SU-DHL-6 (cell line): ENCODE results near the gene CACNB3.

Experiments used
- H2AFZ ChIP-seq: fragments of 200-600 bp; sonication (generic); 2 replicates; pipeline ENCODE4 v1.6.1; 2014; ENCODE audit warnings: low read depth, mild to moderate bottlenecking, moderate library complexity, mixed read lengths, antibody characterized with exemption, low read length; ENCODE audit not compliant: severe bottlenecking
- H3F3A ChIP-seq: fragments of 200-600 bp; shearing (Covaris generic); 2 replicates; pipeline ENCODE4 v1.6.0; 2016; ENCODE audit warnings: antibody characterized with exemption, mild to moderate bottlenecking; ENCODE audit not compliant: insufficient read depth
- H3K27ac ChIP-seq: fragments of 200-600 bp; sonication (generic); 2 replicates; pipeline ENCODE4 v1.5.1; 2016; ENCODE audit warnings: low read depth, mild to moderate bottlenecking, low read length, moderate library complexity, mixed read lengths
- H3K27me3 ChIP-seq: fragments of 200-600 bp; sonication (generic), shearing (Covaris generic); 2 replicates; pipeline ENCODE4 v1.6.0; 2014; ENCODE audit warnings: mild to moderate bottlenecking, low read length
- H3K36me3 ChIP-seq: fragments of 200-600 bp; sonication (generic); 2 replicates; pipeline ENCODE4 v1.6.1; 2014; ENCODE audit warnings: mild to moderate bottlenecking, low read length, mixed read lengths
- H3K4me2 ChIP-seq: fragments of 300-600, 200-600 bp; shearing (Covaris generic), sonication (generic); 2 replicates; pipeline ENCODE4 v1.6.0; 2014; ENCODE audit warnings: low read length, low read depth, mild to moderate bottlenecking; ENCODE audit not compliant: poor library complexity, severe bottlenecking
- H3K4me3 ChIP-seq: fragments of 200-600 bp; sonication (generic); 2 replicates; pipeline ENCODE4 v1.5.1; 2014; ENCODE audit warnings: antibody characterized with exemption, low read length, mild to moderate bottlenecking, mixed read lengths; ENCODE audit not compliant: insufficient read depth, poor library complexity, severe bottlenecking
- H3K79me2 ChIP-seq: fragments of 200-600 bp; sonication (generic); 2 replicates; pipeline ENCODE4 v1.6.1; 2014; ENCODE audit warnings: mild to moderate bottlenecking, low read length, moderate library complexity; ENCODE audit not compliant: insufficient read depth
- H3K9ac ChIP-seq: fragments of 200-600 bp; sonication (generic); 2 replicates; pipeline ENCODE4 v1.7.0; 2014; ENCODE audit warnings: mild to moderate bottlenecking, low read length
- H3K9me2 ChIP-seq: fragments of 200-600 bp; sonication (generic); replicated peaks from 2 replicates; pipeline ENCODE4 v1.6.1; 2014; ENCODE audit warnings: low read length; ENCODE audit not compliant: insufficient read depth
- H3K9me3 ChIP-seq: fragments of 200-600 bp; sonication (generic); 2 replicates; pipeline ENCODE4 v1.6.1; 2014; ENCODE audit warnings: low read length, mixed read lengths; ENCODE audit not compliant: insufficient read depth
- H4K20me1 ChIP-seq: fragments of 200-600 bp; sonication (generic); 2 replicates; pipeline ENCODE4 v1.6.1; 2014; ENCODE audit warnings: low read depth, mild to moderate bottlenecking, antibody characterized with exemption, low read length, moderate library complexity, mixed read lengths
- EZH2phosphoT487 ChIP-seq: fragments of 200-600 bp; sonication (generic), shearing (Covaris generic); conservative IDR thresholded peaks from 2 replicates; pipeline ENCODE4 v1.6.1; 2018; ENCODE audit warnings: mild to moderate bottlenecking, antibody characterized with exemption, low read length, moderate library complexity, mixed read lengths
- TF ChIP-seq, protein P1 (sequence below): fragments of 200-600 bp; sonication (generic); IDR thresholded peaks from one replicate; pipeline ENCODE4 v1.5.1; 2017; ENCODE audit warnings: antibody characterized with exemption, mild to moderate bottlenecking, low read length, moderate library complexity; ENCODE audit not compliant: insufficient read depth, poor library complexity, severe bottlenecking

Gene CACNB3

DNA sequence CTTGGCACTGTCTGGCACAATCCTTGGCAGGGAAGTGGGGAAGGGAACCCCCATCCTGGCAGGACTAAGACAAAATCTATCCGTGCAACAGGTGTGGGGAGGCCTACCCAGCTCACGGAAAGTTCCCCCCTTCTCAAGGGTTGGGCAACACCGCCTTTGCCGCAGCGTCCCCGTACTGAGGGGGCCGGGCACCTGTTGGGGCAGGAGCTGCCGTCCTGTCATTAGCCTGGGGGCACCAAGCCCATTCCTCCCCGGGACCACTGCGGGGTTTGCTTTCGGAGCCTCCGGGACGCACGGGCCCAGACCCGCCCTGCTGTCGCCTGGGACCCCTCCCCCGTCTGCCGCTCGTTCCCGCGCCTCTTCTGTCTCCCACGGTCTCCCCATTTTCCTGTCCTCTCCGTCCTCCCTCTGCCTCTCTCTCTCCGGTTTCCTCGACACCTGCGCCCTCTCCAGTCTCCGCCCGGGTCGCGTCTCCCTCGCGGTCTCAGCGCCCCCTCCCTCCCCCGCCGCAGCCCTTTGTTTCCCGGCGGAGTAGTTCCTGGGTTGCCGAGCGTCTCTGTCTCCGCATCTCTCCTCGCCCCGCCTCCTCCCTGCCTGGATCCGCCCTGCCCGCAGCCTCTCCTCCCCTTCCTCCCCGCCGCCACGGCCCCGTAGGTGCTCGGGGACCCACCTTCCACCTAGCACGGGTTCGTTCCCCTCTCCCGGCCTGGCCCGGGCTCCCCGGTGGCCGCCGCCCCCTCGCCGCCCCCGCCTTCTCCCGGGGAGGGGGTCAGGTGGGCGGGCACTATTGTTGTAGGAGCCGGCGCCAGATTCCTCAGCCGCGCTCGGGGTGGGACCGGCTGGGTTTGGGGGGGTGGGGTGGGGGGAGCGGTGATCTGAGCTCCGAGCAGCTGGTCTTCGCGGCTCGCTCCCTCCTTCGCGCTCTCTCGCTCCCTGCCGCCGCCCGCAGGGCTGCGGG lies at the start of gene CACNB3:
Gene CACNB3, plus strand, starts transcription at position 624 of the 958 bp plus-strand sequence. CDS start 434 bp downstream, outside the sequence.
- H3K27ac ChIP-seq = no peak within 1 kb of the TSS
- no peaks in the 10 kb centered on the region for H3K9me3 ChIP-seq
- peak within 1 kb of the TSS; percentile 83 for H3K4me2 ChIP-seq
- no peaks in the 10 kb centered on the region for H3K27me3 ChIP-seq
- H4K20me1 ChIP-seq = no peaks in the 10 kb centered on the region
- TF ChIP-seq, protein P1, sequence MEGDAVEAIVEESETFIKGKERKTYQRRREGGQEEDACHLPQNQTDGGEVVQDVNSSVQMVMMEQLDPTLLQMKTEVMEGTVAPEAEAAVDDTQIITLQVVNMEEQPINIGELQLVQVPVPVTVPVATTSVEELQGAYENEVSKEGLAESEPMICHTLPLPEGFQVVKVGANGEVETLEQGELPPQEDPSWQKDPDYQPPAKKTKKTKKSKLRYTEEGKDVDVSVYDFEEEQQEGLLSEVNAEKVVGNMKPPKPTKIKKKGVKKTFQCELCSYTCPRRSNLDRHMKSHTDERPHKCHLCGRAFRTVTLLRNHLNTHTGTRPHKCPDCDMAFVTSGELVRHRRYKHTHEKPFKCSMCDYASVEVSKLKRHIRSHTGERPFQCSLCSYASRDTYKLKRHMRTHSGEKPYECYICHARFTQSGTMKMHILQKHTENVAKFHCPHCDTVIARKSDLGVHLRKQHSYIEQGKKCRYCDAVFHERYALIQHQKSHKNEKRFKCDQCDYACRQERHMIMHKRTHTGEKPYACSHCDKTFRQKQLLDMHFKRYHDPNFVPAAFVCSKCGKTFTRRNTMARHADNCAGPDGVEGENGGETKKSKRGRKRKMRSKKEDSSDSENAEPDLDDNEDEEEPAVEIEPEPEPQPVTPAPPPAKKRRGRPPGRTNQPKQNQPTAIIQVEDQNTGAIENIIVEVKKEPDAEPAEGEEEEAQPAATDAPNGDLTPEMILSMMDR = no peak
- no peak for TF ChIP-seq EZH2phosphoT487
- no peaks in the 10 kb centered on the region for H3K9me2 ChIP-seq
- H3F3A ChIP-seq = peaks cover 15% of the 10 kb centered on the region
- H2AFZ ChIP-seq = peak within 1 kb of the TSS; percentile 75
- no peaks in the 10 kb centered on the region for H3K79me2 ChIP-seq
- no peaks in the 10 kb centered on the region for H3K36me3 ChIP-seq
- H3K4me3 ChIP-seq = peak within 1 kb of the TSS; percentile 63
- H3K9ac ChIP-seq = peak within 1 kb of the TSS; percentile 61

DNA sequence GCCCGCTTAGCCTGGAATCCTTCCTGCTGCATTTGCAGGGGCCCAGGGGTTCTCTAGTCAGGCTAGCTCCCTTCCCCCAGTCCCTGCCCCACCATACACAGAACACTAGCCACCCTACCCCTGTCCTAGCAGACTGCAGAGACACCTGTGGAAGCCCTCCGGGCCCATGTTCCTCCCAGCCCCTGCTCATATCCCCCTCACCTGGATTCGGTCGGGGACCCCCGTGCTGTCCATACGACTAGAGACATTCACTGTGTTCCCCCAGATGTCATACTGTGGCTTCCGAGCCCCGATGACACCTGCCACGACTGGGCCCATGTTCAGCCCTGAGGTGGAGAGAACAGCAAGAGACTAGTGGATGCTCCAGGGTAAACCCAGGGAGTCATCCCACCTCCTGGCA lies 49.6 kb upstream of the CACNB3 start:
- no peak overlapping the region for H3K4me3 ChIP-seq
- no peaks in the 10 kb centered on the region for H3K79me2 ChIP-seq
- H3K9ac ChIP-seq = no peak overlapping the region
- H2AFZ ChIP-seq = no peak overlapping the region
- no peak overlapping the region for H3K4me2 ChIP-seq
- no peaks in the 10 kb centered on the region for H3K27me3 ChIP-seq
- H3K9me3 ChIP-seq = no peaks in the 10 kb centered on the region
- no peaks in the 10 kb centered on the region for H3F3A ChIP-seq
- no peaks in the 10 kb centered on the region for H3K36me3 ChIP-seq
- H3K27ac ChIP-seq = no peak overlapping the region
- no peaks in the 10 kb centered on the region for H3K9me2 ChIP-seq
- no peak for TF ChIP-seq EZH2phosphoT487
- TF ChIP-seq, protein P1 = no peak
- no peaks in the 10 kb centered on the region for H4K20me1 ChIP-seq

GRCh38 chr12:48770756-48771155 lies 47.5 kb upstream of the CACNB3 start:
- TF ChIP-seq, protein P1 = no peak
- no peak for TF ChIP-seq EZH2phosphoT487
- no peaks in the 10 kb centered on the region for H3K9me2 ChIP-seq
- H3K27ac ChIP-seq = no peak overlapping the region
- H3K27me3 ChIP-seq = no peaks in the 10 kb centered on the region
- H3K36me3 ChIP-seq = no peaks in the 10 kb centered on the region
- no peak overlapping the region for H3K4me3 ChIP-seq
- H3K9ac ChIP-seq = no peak overlapping the region
- no peaks in the 10 kb centered on the region for H3F3A ChIP-seq
- no peak overlapping the region for H2AFZ ChIP-seq
- no peaks in the 10 kb centered on the region for H3K9me3 ChIP-seq
- H3K79me2 ChIP-seq = no peaks in the 10 kb centered on the region
- no peak overlapping the region for H3K4me2 ChIP-seq
- no peaks in the 10 kb centered on the region for H4K20me1 ChIP-seq
